ENCODE measurements around the gene ARHGAP6.

DNA sequence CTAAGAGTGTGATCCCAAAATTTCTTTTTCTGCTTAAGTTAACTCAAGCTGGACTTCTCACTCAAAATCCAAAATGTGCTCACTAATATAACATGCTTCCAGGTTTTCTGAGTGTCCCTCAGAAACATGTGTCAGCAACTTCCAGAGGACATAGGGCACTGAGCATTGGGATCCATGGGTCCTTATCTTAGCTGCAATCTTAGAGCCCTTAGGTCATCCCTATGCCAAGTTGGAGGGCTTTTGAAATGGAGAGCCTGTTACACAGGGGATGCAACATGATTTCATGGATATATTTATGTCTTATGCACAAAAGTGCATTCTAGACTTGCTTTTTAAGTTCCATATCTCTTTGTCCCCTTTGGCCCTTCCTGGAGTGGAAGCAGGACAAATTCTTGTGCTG is 566.3 kb downstream of the ARHGAP6 start:
- TF ChIP-seq POLR2AphosphoS5 (IDR thresholded peaks at IDR 0.05; ENCODE audit: low read depth, low read length) (no peak), POLR2A (IDR thresholded peaks at IDR 0.05; ENCODE audit: low read depth, low read length) (no peak), TAF1 (IDR thresholded peaks at IDR 0.05; ENCODE audit: borderline replicate concordance, low read depth, low read length) (no peak)

All from GM12892 (cell line).